AG10803 (cell line): Measurements from ENCODE around the gene PRKCE.
A peak's percentile ranks its signal among the peaks of the same experiment; 100 is the strongest.

ENCODE experiments used
- DNase-seq: peaks from one replicate; pipeline ENCODE4 v3.0.0; 2010; ENCODE audit warnings: low read depth
- H3K4me3 ChIP-seq: 2 replicates; pipeline ENCODE4 v1.5.1; 2011; ENCODE audit warnings: mild to moderate bottlenecking, low read length, control low read depth
- TF ChIP-seq, protein P1 (sequence below): conservative IDR thresholded peaks from 2 replicates; pipeline ENCODE4 v1.5.1; 2011; ENCODE audit warnings: mild to moderate bottlenecking, low read length, control low read depth, inconsistent platforms

Gene PRKCE

GRCh38 chr2:45984896-45985473 lies 333.5 kb downstream of the PRKCE start:
- H3K4me3 ChIP-seq: no peak overlapping the region
- TF ChIP-seq, protein P1, sequence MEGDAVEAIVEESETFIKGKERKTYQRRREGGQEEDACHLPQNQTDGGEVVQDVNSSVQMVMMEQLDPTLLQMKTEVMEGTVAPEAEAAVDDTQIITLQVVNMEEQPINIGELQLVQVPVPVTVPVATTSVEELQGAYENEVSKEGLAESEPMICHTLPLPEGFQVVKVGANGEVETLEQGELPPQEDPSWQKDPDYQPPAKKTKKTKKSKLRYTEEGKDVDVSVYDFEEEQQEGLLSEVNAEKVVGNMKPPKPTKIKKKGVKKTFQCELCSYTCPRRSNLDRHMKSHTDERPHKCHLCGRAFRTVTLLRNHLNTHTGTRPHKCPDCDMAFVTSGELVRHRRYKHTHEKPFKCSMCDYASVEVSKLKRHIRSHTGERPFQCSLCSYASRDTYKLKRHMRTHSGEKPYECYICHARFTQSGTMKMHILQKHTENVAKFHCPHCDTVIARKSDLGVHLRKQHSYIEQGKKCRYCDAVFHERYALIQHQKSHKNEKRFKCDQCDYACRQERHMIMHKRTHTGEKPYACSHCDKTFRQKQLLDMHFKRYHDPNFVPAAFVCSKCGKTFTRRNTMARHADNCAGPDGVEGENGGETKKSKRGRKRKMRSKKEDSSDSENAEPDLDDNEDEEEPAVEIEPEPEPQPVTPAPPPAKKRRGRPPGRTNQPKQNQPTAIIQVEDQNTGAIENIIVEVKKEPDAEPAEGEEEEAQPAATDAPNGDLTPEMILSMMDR: no peak
- no peak for DNase-seq

- H3K4me3 ChIP-seq: no peak overlapping the region
- TF ChIP-seq, protein P1: no peak
- DNase-seq: no peak
These were observed 335.0 kb downstream of the PRKCE start for GRCh38 chr2:45986509-45986908.

DNA sequence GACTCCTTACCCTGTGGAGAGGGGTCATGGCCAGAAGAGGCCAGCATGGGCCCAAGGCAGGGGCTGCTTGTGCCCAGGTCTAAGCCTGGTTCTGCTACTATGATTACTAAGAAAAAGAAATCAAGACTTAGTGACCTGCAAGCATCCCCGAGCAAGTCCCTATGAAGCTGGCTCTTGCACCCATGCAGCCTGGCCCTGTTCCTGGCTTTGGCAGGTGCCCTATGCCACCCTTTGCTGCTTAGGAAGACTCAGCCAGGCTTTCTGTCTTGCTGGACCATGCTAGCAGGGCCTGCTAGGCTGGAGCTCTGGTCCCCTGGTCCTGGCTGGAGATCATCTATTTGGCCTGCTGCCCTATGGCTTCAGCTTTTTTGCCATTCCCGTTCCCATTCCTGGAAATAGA lies 336.4 kb downstream of the PRKCE start:
- TF ChIP-seq, protein P1: no peak
- no peak for DNase-seq
- no peak overlapping the region for H3K4me3 ChIP-seq

GRCh38 chr2:45988879-45989278 lies 337.4 kb downstream of the PRKCE start:
- no peak overlapping the region for H3K4me3 ChIP-seq
- TF ChIP-seq, protein P1: no peak
- no peak for DNase-seq

- H3K4me3 ChIP-seq: no peak overlapping the region
- DNase-seq: no peak
- TF ChIP-seq, protein P1: no peak
These were observed 338.7 kb downstream of the PRKCE start for GRCh38 chr2:45990131-45990530.

GRCh38 chr2:45992021-45992740 lies 340.7 kb downstream of the PRKCE start:
- peak; percentile 99 for DNase-seq
- no peak overlapping the region for H3K4me3 ChIP-seq
- TF ChIP-seq, protein P1: no peak

GRCh38 chr2:45992741-45993475 lies 341.4 kb downstream of the PRKCE start:
- no peak for DNase-seq
- no peak overlapping the region for H3K4me3 ChIP-seq

More at GRCh38 chr2:45992741-45993475, 341.4 kb downstream of the PRKCE start:
- TF ChIP-seq, protein P1: no peak
